ENCODE data around the gene RTKN. TPM values are rescaled to one million over a fixed set of nuclear protein-coding genes. Genes with fewer than 3 reads are reported as not detected.
A peak's percentile ranks its signal among the peaks of the same experiment; 100 is the strongest.

The RTKN gene
- total and polyA plus RNA-seq, 2 of the 13 experiments (the other 11 are each of a cell fraction or from before 2014, with no cell fraction given): 159 to 166 TPM

DNA sequence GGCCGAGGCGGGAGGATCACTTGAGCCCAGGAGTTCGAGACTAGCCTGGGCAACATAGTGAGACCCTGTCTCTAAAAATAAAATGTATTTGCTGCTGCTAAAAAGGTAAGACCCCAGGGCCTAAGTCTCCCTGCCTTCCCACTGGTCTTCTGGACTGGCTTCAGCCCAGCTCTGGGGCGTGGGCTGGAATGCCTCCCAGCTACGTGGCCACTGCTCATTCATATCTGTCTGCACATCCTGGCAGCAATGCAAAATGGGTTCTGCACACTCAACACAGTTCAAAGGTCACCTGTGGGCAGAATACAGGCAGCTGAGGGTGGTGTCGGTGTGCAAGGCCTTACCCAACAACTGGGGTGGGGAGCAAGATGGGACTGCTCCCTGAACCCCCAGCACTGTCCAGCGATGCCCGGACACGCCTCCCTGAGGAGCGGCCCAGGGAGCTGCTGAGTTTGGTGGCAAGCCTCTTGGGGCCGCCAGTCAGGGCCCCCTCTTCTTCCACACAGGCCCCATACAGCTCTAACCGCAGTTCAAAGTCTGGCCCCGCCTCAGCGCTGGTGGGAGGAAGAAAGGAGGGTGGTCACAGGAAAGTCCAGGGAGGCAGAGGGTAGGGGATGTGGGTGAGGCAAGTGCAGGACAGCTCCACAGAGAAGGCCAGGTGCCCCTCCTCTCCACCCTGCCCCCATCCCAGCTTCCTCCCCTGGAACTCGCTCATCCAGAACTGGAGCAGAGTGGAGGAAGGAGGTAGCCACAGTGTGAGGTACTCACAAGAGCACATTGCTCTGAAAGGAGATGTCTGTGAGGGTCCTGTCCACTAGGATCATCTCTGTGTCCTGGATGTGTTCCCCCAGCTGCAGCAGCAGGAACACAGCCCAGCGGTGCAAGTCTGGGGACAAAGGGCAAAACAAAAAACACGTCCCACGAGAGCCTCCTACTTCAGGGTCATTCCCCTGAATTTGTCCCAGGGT lies 12.0 kb downstream of the RTKN start (continued):
- TF ChIP-seq FOXO4 (CRISPR knock-in tag; conservative IDR thresholded peaks at IDR 0.05): no peak
- TF ChIP-seq, protein P1, sequence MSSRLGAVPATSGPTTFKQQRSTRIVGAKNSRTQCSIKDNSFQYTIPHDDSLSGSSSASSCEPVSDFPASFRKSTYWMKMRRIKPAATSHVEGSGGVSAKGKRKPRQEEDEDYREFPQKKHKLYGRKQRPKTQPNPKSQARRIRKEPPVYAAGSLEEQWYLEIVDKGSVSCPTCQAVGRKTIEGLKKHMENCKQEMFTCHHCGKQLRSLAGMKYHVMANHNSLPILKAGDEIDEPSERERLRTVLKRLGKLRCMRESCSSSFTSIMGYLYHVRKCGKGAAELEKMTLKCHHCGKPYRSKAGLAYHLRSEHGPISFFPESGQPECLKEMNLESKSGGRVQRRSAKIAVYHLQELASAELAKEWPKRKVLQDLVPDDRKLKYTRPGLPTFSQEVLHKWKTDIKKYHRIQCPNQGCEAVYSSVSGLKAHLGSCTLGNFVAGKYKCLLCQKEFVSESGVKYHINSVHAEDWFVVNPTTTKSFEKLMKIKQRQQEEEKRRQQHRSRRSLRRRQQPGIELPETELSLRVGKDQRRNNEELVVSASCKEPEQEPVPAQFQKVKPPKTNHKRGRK (CRISPR knock-in tag; IDR thresholded peaks at IDR 0.05): no peak
- TF ChIP-seq ELF1 (CRISPR knock-in tag; IDR thresholded peaks at IDR 0.05): no peak
- no peak for TF ChIP-seq CHD2 (IDR thresholded peaks at IDR 0.05; ENCODE audit: low read depth, low read length)
- TF ChIP-seq SP5 (CRISPR knock-in tag; IDR thresholded peaks at IDR 0.05; ENCODE audit: borderline replicate concordance, low read depth): peak; percentile 98
- TF ChIP-seq ZNF644 (CRISPR knock-in tag; IDR thresholded peaks at IDR 0.05; ENCODE audit: low read depth): peak; percentile 70; the same call in 1 of the 2 replicates
- peak; percentile 91 for TF ChIP-seq ZNF543 (CRISPR knock-in tag; IDR thresholded peaks at IDR 0.05)
- TF ChIP-seq RXRA (CRISPR knock-in tag; IDR thresholded peaks at IDR 0.05): peak; percentile 67
- no peak for TF ChIP-seq HES4 (CRISPR knock-in tag; IDR thresholded peaks at IDR 0.05; ENCODE audit: borderline replicate concordance)
- TF ChIP-seq ZFAT (CRISPR knock-in tag; conservative IDR thresholded peaks at IDR 0.05): no peak
- TF ChIP-seq ZNF773 (CRISPR knock-in tag; IDR thresholded peaks at IDR 0.05; ENCODE audit: borderline replicate concordance): no peak
- no peak for TF ChIP-seq NKX3-1 (CRISPR knock-in tag; IDR thresholded peaks at IDR 0.05)
- peak; percentile 99 for TF ChIP-seq ASH2L (IDR thresholded peaks at IDR 0.05; ENCODE audit: insufficient read length, low read depth, low read length)
- no peak for TF ChIP-seq HDAC6 (IDR thresholded peaks at IDR 0.05; ENCODE audit: low read depth, low read length)
- peak; percentile 87 for TF ChIP-seq ZFX (CRISPR knock-in tag; IDR thresholded peaks at IDR 0.05; ENCODE audit: low read depth)
- TF ChIP-seq ATF3 (CRISPR knock-in tag; IDR thresholded peaks at IDR 0.05): no peak; the same call in 1 of the 2 replicates
- no peak for TF ChIP-seq TCF7L2 (IDR thresholded peaks at IDR 0.05; ENCODE audit: low read depth, low read length)
- no peak for TF ChIP-seq MATR3 (CRISPR knock-in tag; IDR thresholded peaks at IDR 0.05)
- TF ChIP-seq, protein P2, sequence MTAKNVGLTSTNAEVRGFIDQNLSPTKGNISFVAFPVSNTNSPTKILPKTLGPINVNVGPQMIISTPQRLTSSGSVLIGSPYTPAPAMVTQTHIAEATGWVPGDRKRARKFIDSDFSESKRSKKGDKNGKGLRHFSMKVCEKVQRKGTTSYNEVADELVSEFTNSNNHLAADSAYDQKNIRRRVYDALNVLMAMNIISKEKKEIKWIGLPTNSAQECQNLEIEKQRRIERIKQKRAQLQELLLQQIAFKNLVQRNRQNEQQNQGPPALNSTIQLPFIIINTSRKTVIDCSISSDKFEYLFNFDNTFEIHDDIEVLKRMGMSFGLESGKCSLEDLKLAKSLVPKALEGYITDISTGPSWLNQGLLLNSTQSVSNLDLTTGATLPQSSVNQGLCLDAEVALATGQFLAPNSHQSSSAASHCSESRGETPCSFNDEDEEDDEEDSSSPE (CRISPR knock-in tag; IDR thresholded peaks at IDR 0.05): peak; percentile 47
- no peak for TF ChIP-seq RAD51 (IDR thresholded peaks at IDR 0.05; ENCODE audit: borderline replicate concordance)
- no peak for TF ChIP-seq ZNF572 (CRISPR knock-in tag; IDR thresholded peaks at IDR 0.05)
- TF ChIP-seq, protein P3, sequence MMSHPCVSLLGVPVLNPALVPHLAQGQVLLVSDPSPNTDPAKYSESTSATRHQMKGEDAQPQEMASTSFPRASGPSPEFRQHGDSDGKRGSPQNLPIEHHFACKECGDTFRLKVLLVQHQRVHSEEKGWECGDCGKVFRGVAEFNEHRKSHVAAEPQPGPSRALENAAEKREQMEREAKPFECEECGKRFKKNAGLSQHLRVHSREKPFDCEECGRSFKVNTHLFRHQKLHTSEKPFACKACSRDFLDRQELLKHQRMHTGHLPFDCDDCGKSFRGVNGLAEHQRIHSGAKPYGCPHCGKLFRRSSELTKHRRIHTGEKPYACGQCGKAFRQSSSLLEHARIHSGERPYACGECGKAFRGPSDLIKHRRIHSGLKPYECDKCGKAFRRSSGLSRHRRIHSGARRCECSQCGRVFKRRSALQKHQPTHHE (CRISPR knock-in tag; IDR thresholded peaks at IDR 0.05; ENCODE audit: borderline replicate concordance): peak; percentile 45; the same call in 1 of the 2 replicates
- TF ChIP-seq BATF2 (CRISPR knock-in tag; IDR thresholded peaks at IDR 0.05): no peak
